ENCODE results near the gene RNF11. TPM values are rescaled to one million over a fixed set of nuclear protein-coding genes. Genes with fewer than 3 reads are reported as not detected.

RNF11 gene
- total RNA-seq, 2 experiments from 2014 or later, result 91.3 to 97.4 TPM

DNA sequence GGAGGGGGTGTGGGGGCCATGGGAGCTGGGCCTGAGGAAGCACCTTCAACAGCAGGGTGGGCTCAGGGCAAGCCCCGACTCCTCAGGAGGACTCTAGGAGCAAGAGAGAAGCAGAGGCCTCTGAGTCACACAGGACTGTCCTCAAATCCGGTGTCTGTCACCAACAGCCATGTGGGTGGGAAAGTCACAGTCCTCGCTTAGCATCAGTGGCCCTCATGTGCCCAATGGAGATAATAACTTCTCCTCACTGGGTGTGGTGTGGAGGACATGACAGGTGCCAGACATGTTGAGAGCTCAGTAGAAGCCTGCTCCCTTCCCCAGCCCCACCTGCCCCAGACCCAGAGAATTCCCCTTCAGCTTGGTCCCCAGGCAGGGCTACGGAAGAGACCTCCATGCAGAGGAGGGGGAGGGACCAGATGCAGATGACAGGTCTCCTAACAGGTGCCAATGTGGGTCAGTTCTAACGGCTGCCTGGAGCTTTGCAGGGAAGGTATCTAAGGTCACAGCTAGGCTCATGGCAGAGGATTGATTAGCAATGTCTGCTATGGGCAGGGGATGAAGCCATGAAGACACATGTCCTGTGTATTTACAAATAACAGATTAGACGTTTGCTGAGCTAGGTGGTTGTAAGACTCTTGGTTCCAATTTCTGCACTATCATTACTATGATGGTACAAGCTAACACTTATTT lies 64.1 kb downstream of the RNF11 start:
- H3K27ac Mint-ChIP-seq, result no peak overlapping the region
- ChIA-PET CTCF (interaction anchor here (0.5 kb wide), 1 partner anchor 68 kb away, joined by 3 read pairs; no protein-coding TSS in a partner anchor), POLR2A (no interaction called here)
- H3K4me1 ChIP-seq (ENCODE audit: insufficient read depth, low read length), result peaks cover 12% of the 10 kb centered on the region
- intact Hi-C loops (cut with DNase I, micrococcal nuclease), result loop anchor here in 1 of 2 experiments (5.0 kb wide), 1 partner anchor 108 kb away; no protein-coding TSS in a partner anchor
- no peaks in the 10 kb centered on the region for H3K9me3 ChIP-seq (ENCODE audit: control insufficient read depth in 1 of 2, insufficient read depth in 1 of 2, low read length in 2 of 2)
- H3K4me3 Mint-ChIP-seq, result no peak overlapping the region
- no peaks in the 10 kb centered on the region for H3K9me3 Mint-ChIP-seq
- H3K4me1 Mint-ChIP-seq (ENCODE audit: low read depth), result peaks cover 12% of the 10 kb centered on the region
- H3K27ac ChIP-seq (ENCODE audit: low read depth in 1 of 2, low read length in 2 of 2), result no peak overlapping the region
- H3K27me3 ChIP-seq (ENCODE audit: control insufficient read depth in 1 of 2, insufficient read depth in 2 of 2, low read length in 2 of 2), result no peaks in the 10 kb centered on the region
- H3K27me3 Mint-ChIP-seq, result no peaks in the 10 kb centered on the region
- ATAC-seq (ENCODE audit: poor library complexity) (no peak), DNase-seq (no peak)
- TF ChIP-seq, protein P1, sequence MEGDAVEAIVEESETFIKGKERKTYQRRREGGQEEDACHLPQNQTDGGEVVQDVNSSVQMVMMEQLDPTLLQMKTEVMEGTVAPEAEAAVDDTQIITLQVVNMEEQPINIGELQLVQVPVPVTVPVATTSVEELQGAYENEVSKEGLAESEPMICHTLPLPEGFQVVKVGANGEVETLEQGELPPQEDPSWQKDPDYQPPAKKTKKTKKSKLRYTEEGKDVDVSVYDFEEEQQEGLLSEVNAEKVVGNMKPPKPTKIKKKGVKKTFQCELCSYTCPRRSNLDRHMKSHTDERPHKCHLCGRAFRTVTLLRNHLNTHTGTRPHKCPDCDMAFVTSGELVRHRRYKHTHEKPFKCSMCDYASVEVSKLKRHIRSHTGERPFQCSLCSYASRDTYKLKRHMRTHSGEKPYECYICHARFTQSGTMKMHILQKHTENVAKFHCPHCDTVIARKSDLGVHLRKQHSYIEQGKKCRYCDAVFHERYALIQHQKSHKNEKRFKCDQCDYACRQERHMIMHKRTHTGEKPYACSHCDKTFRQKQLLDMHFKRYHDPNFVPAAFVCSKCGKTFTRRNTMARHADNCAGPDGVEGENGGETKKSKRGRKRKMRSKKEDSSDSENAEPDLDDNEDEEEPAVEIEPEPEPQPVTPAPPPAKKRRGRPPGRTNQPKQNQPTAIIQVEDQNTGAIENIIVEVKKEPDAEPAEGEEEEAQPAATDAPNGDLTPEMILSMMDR (IDR thresholded peaks at IDR 0.05), result no peak
- no peak overlapping the region for H3K4me3 ChIP-seq (ENCODE audit: low read length)
- no peaks in the 10 kb centered on the region for H3K36me3 Mint-ChIP-seq (ENCODE audit: low read depth)
- no peaks in the 10 kb centered on the region for H3K36me3 ChIP-seq (ENCODE audit: insufficient read depth, low read length)

DNA sequence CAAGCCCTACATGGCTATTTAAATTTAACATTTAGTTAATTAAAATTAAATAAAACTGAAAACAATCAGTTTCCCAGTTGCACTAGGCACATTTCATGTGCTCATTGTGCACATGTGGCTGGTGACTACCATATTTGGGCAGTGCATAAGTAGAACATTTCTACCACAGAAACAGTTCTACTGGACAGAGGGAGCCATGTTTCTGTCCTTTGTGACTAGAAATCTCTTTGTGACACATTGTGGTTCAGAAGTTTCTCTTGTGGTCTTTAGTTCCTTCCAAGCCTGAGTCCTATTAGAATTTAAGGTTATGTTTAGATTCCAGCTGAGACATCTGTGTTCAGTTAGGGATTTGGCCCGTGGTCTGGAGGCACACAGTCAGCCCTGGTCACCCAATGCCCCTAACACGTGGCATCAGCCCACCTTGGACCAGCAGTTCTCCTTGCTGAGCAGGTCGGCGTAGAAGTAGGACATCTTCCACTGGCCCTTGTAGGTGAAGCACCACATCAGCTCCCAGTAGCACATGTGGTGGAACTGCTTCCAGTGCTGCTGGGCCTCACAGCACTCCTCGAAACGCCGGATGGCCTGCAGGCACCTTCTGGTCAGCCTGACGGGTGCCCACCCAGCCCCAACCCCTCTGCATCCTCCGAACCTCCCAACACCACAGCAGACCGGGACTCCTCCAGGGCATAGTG lies 65.2 kb downstream of the RNF11 start:
- Histone ChIP-seq H3K9me3 (ENCODE audit: control insufficient read depth in 1 of 2, insufficient read depth in 1 of 2, low read length in 2 of 2) (no peaks in the 10 kb centered on the region), H3K36me3 (ENCODE audit: insufficient read depth, low read length) (no peaks in the 10 kb centered on the region), H3K4me1 (ENCODE audit: insufficient read depth, low read length) (peaks cover 11% of the 10 kb centered on the region), H3K27me3 (ENCODE audit: control insufficient read depth in 1 of 2, insufficient read depth in 2 of 2, low read length in 2 of 2) (no peaks in the 10 kb centered on the region), H3K27ac (ENCODE audit: low read depth in 1 of 2, low read length in 2 of 2) (no peak overlapping the region), H3K4me3 (ENCODE audit: low read length) (no peak overlapping the region)
- TF ChIP-seq, protein P1 (IDR thresholded peaks at IDR 0.05), result no peak
- H3K4me1 Mint-ChIP-seq (ENCODE audit: low read depth), result peaks cover 12% of the 10 kb centered on the region
- no peak overlapping the region for H3K4me3 Mint-ChIP-seq
- ChIA-PET POLR2A (no interaction called here), CTCF (interaction anchor here (0.5 kb wide), 1 partner anchor 67 kb away, joined by 3 read pairs; no protein-coding TSS in a partner anchor)
- intact Hi-C loops (cut with DNase I, micrococcal nuclease), result no loop called here
- DNase-seq, result no peak
- H3K27ac Mint-ChIP-seq, result no peak overlapping the region
- no peak for ATAC-seq (ENCODE audit: poor library complexity)
- no peaks in the 10 kb centered on the region for H3K36me3 Mint-ChIP-seq (ENCODE audit: low read depth)
- no peaks in the 10 kb centered on the region for H3K27me3 Mint-ChIP-seq
- no peaks in the 10 kb centered on the region for H3K9me3 Mint-ChIP-seq

DNA sequence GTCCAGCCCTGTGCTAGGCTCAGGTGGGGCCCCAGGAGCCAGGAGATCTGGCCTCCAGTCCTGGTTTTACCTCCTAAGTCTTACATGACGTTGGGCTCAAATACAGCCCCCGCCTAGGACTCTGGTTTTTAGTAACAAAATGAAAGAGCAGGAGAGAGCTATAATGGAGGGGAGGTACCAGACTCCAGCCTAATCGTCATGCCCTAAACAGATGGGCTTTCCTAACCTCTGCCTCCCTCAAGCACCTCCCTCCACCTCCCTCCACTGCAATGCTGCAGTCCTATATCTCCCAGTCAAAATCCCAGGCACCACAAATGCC lies 65.7 kb downstream of the RNF11 start:
- no peak for DNase-seq
- ChIA-PET CTCF (no interaction called here), POLR2A (no interaction called here)
- Histone ChIP-seq H3K27ac (ENCODE audit: low read depth in 1 of 2, low read length in 2 of 2) (no peak overlapping the region), H3K4me3 (ENCODE audit: low read length) (no peak overlapping the region), H3K4me1 (ENCODE audit: insufficient read depth, low read length) (peaks cover 6% of the 10 kb centered on the region), H3K36me3 (ENCODE audit: insufficient read depth, low read length) (no peaks in the 10 kb centered on the region), H3K9me3 (ENCODE audit: control insufficient read depth in 1 of 2, insufficient read depth in 1 of 2, low read length in 2 of 2) (no peaks in the 10 kb centered on the region), H3K27me3 (ENCODE audit: control insufficient read depth in 1 of 2, insufficient read depth in 2 of 2, low read length in 2 of 2) (no peaks in the 10 kb centered on the region)
- no peaks in the 10 kb centered on the region for H3K27me3 Mint-ChIP-seq
- peaks cover 12% of the 10 kb centered on the region for H3K4me1 Mint-ChIP-seq (ENCODE audit: low read depth)
- H3K9me3 Mint-ChIP-seq, result no peaks in the 10 kb centered on the region
- H3K4me3 Mint-ChIP-seq, result no peak overlapping the region
- TF ChIP-seq, protein P1 (IDR thresholded peaks at IDR 0.05), result no peak
- no peaks in the 10 kb centered on the region for H3K36me3 Mint-ChIP-seq (ENCODE audit: low read depth)
- no peak overlapping the region for H3K27ac Mint-ChIP-seq
- intact Hi-C loops (cut with DNase I, micrococcal nuclease), result no loop called here
- ATAC-seq (ENCODE audit: poor library complexity), result no peak

Data from CD4-positive, alpha-beta T cell (primary cell).